Upper lobe of left lung (tissue), 6 donors: ENCODE data around the gene GGTA1. TPM values are rescaled to one million over a fixed set of nuclear protein-coding genes. Genes with fewer than 3 reads are reported as not detected.
"Not testable (repeated sequence)": the region's sequence is repeated elsewhere in the genome, so short reads cannot be mapped to it uniquely, and the experiment has no call there.

Source experiments
- ATAC-seq, 2 donors: fragments of 200-7000 bp; cut with Tn5 transposase; one replicate each; pipeline ENCODE4 v1.9.1; 2022; ENCODE audit warnings: mild to moderate bottlenecking in 2 of 2, moderate library complexity in 2 of 2; ENCODE audit not compliant: low FRiP score in 2 of 2
- DNase-seq, 2 donors: peaks; one replicate each; pipeline ENCODE4 v3.0.0-alpha.2; 2019 to 2020
- H3K27ac ChIP-seq, 4 donors: fragments of 200-600 bp; sonication (generic); one replicate each; pipeline ENCODE4 v1.5.1; 2016 to 2019
- H3K27me3 ChIP-seq, 4 donors: fragments of 200-600 bp; sonication (generic); one replicate each; pipeline ENCODE4 v1.5.1; 2017 to 2019
- H3K36me3 ChIP-seq, 4 donors: fragments of 200-600 bp; sonication (generic); one replicate each; pipeline ENCODE4 v1.5.1; 2016 to 2019
- H3K4me1 ChIP-seq, 4 donors: fragments of 200-600 bp; sonication (generic); one replicate each; pipeline ENCODE4 v1.5.1; 2018 to 2019
- H3K4me3 ChIP-seq, 4 donors: fragments of 200-600 bp; sonication (generic); one replicate each; pipeline ENCODE4 v1.5.1; 2017 to 2019; ENCODE audit warnings: mild to moderate bottlenecking in 2 of 4, moderate library complexity in 1 of 4
- H3K9me3 ChIP-seq, 4 donors: fragments of 200-600 bp; sonication (generic); one replicate each; pipeline ENCODE4 v1.5.1; 2018 to 2019
- EP300 ChIP-seq, 4 donors: sonication (generic); formaldehyde crosslinking; IDR thresholded peaks; one replicate each; pipeline ENCODE4 v1.5.1; 2017; ENCODE audit warnings: antibody characterized with exemption in 4 of 4, control low read depth in 2 of 4
- POLR2A ChIP-seq, 4 donors: fragments of 450-650 bp; IDR thresholded peaks; one replicate each; pipeline ENCODE4 v1.5.1; 2016 to 2017; ENCODE audit warnings: antibody characterized with exemption in 4 of 4, mild to moderate bottlenecking in 2 of 4
- POLR2AphosphoS5 ChIP-seq, 2 donors: sonication (generic); formaldehyde crosslinking; IDR thresholded peaks; one replicate each; pipeline ENCODE4 v1.5.1; 2017; ENCODE audit warnings: antibody characterized with exemption in 2 of 2
- WGBS, 2 donors: methylation state at CpG; one replicate each; pipeline ENCODE4 v1.1.5; 2017 to 2018; 5-methylcytosine and 5-hydroxymethylcytosine counted together
- total RNA-seq, 6 donors: library from RNA; depleted of rRNA in 4 of 6; stranded (reverse); fragments of >200 nt in 4 of 6; gene quantifications; one replicate each; pipeline versions ENCODE4 v1.1.0 to v1.2.1, GENCODE V29; 2016 to 2021
- TF ChIP-seq, protein P1 (sequence below), 6 experiments: fragments of 450-650 bp in 4 of 6; fragments of 200-600 bp in 2 of 6; sonication (generic) in 2 of 6; IDR thresholded peaks; one replicate each; pipeline ENCODE4 v1.5.1; 2016 to 2019; ENCODE audit warnings: antibody characterized with exemption in 6 of 6
- donor health status: DM: no; HTN: no; CAD: no; lungs with moderate emphysema.
- donor health status: DM: no; HTN: yes; CAD: no; lungs with severe emphysema.

GGTA1 gene
- total RNA-seq, 6 donors from 2014 or later: 6.3 to 12.3 (median 8.1) TPM

DNA sequence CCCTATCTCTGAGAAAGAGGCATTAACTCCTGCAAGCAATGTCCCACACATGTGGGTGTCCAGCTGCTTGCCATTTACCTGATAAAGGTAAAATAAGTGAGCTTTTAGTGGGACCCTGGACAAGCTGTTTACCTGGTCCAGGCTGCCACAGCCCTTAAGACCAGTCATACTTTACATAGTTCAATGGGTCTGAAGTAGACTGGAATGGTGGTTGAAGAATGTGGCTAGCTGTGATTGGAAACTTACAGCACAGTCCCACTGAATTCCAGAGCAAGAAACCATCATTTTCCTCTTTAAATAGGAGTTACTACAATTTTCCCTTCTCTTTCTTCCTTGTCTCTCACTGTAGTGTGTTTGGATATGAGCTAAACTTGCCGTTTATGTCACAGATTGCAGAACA is 60.6 kb downstream of the GGTA1 start:
- H3K36me3 ChIP-seq: no peaks in the 10 kb centered on the region
- ATAC-seq: peak in 1 of 2 donors; percentile 57
- TF ChIP-seq POLR2A (IDR thresholded peaks at IDR 0.05) (no peak), POLR2AphosphoS5 (IDR thresholded peaks at IDR 0.05) (no peak), EP300 (IDR thresholded peaks at IDR 0.05) (no peak)
- TF ChIP-seq, protein P1, sequence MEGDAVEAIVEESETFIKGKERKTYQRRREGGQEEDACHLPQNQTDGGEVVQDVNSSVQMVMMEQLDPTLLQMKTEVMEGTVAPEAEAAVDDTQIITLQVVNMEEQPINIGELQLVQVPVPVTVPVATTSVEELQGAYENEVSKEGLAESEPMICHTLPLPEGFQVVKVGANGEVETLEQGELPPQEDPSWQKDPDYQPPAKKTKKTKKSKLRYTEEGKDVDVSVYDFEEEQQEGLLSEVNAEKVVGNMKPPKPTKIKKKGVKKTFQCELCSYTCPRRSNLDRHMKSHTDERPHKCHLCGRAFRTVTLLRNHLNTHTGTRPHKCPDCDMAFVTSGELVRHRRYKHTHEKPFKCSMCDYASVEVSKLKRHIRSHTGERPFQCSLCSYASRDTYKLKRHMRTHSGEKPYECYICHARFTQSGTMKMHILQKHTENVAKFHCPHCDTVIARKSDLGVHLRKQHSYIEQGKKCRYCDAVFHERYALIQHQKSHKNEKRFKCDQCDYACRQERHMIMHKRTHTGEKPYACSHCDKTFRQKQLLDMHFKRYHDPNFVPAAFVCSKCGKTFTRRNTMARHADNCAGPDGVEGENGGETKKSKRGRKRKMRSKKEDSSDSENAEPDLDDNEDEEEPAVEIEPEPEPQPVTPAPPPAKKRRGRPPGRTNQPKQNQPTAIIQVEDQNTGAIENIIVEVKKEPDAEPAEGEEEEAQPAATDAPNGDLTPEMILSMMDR (IDR thresholded peaks at IDR 0.05): no peak

DNA sequence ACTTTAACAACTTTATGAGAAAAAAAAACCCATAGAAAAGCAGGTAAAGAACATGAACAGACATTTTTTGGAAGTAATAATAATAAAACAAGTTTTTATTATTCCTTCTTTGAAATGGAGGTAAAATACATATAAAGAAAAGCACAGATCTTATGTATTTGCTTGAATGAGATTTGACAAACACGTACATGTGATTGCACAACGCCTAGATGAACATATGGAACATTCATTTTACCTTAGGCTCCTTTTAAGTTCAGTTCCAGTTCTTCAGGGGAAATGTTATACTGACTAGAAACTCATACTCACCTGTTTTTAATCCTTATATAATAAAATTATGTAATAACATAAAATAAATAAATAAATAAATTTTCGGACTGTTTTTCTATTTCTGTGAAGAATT is 61.8 kb downstream of the GGTA1 start:
- 60 to 91% methylated on average over 3 of the region's 3 CpGs for WGBS, 2 donors
- ATAC-seq: no peak

More for the DNA sequence above, 60.6 kb downstream of the GGTA1 start:
- Histone ChIP-seq H3K4me3 (no peak overlapping the region), H3K27ac (peak overlapping the region in 1 of 4 donors; percentile 28), H3K4me1 (no peaks in the 10 kb centered on the region), H3K27me3 (no peaks in the 10 kb centered on the region), H3K9me3 (no peaks in the 10 kb centered on the region)
- 33 to 52% methylated on average over 1 of the region's 1 CpG for WGBS, 2 donors
- no peak for DNase-seq

DNA sequence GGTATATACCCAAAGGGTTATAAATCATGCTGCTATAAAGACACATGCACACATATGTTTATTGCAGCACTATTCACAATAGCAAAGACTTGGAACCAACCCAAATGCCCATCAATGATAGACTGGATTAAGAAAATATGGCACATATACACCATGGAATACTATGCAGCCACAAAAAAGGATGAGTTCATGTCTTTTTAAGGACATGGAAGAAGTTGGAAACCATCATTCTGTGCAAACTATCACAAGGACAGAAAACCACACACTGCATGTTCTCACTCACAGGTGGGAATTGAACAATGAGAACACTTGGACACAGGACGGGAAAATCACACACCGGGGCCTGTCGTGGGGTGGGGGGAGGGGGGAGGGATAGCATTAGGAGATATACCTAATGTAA is 62.6 kb downstream of the GGTA1 start:
- not testable (repeated sequence) for H3K9me3 ChIP-seq, H3K4me3 ChIP-seq, DNase-seq, H3K36me3 ChIP-seq, H3K27ac ChIP-seq, H3K27me3 ChIP-seq, ATAC-seq, H3K4me1 ChIP-seq
- 91 to 92% methylated on average over 3 of the region's 3 CpGs for WGBS, 2 donors

More for the DNA sequence above, 61.8 kb downstream of the GGTA1 start:
- Histone ChIP-seq H3K4me3 (no peak overlapping the region), H3K27ac (no peak overlapping the region), H3K36me3 (no peaks in the 10 kb centered on the region), H3K27me3 (no peaks in the 10 kb centered on the region), H3K9me3 (no peaks in the 10 kb centered on the region), H3K4me1 (no peaks in the 10 kb centered on the region)
- DNase-seq: no peak
- TF ChIP-seq POLR2AphosphoS5 (IDR thresholded peaks at IDR 0.05): no peak
- TF ChIP-seq EP300 (IDR thresholded peaks at IDR 0.05): no peak
- TF ChIP-seq POLR2A (IDR thresholded peaks at IDR 0.05): no peak

DNA sequence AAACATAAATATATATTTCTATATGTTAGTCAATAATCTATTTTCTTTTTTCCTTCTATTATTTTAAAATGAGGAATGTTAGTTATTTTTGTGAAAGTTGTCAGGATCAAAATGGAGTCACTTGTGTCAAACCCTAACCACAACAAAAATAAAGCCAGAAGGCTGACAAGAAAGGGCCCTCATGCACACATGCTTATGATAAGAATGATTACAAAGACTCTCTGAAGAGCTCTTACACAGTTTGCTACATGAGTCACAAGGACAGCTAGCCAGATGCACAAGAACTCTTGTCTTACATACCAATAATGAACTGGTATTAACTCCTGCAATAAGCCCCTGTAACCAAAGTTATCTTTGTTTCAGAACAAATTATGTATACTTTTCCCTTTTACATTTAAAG is 64.7 kb downstream of the GGTA1 start:
- Histone ChIP-seq H3K36me3 (no peaks in the 10 kb centered on the region), H3K4me3 (no peak overlapping the region), H3K27ac (no peak overlapping the region), H3K27me3 (no peaks in the 10 kb centered on the region), H3K4me1 (no peaks in the 10 kb centered on the region), H3K9me3 (no peaks in the 10 kb centered on the region)
- TF ChIP-seq POLR2A (IDR thresholded peaks at IDR 0.05) (no peak), POLR2AphosphoS5 (IDR thresholded peaks at IDR 0.05) (no peak), EP300 (IDR thresholded peaks at IDR 0.05) (no peak)
- TF ChIP-seq, protein P1 (IDR thresholded peaks at IDR 0.05): no peak
- ATAC-seq (no peak), DNase-seq (no peak)

DNA sequence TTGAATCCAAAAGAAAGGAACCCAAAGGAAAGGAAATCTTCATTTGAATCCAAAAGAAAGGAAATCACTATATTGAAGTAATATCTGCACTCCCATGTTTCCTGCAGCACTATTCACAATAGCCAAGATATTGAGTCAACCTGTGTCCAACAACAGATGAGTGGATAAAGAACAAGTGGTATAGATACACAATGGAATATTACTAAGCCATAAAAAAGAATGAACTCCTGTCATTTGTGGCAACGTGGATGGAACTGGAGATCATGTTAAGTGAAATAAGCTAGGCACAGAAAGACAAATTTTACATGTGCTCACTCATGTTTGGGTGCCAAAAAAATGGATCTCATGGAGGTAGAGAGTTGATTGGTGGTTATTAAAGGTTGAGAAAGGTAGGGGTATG is 71.7 kb downstream of the GGTA1 start:
- H3K27ac ChIP-seq: no peak overlapping the region
- no peak for TF ChIP-seq POLR2AphosphoS5 (IDR thresholded peaks at IDR 0.05)
- no peak for TF ChIP-seq POLR2A (IDR thresholded peaks at IDR 0.05)
- TF ChIP-seq EP300 (IDR thresholded peaks at IDR 0.05): no peak
- TF ChIP-seq, protein P1 (IDR thresholded peaks at IDR 0.05): no peak
- WGBS, 2 donors: 87 to 91% methylated on average over 1 of the region's 1 CpG
- no peak overlapping the region for H3K4me3 ChIP-seq
- DNase-seq: no peak
- no peaks in the 10 kb centered on the region for H3K27me3 ChIP-seq
- no peaks in the 10 kb centered on the region for H3K36me3 ChIP-seq
- no peak for ATAC-seq
- H3K9me3 ChIP-seq: no peaks in the 10 kb centered on the region
- no peaks in the 10 kb centered on the region for H3K4me1 ChIP-seq

DNA sequence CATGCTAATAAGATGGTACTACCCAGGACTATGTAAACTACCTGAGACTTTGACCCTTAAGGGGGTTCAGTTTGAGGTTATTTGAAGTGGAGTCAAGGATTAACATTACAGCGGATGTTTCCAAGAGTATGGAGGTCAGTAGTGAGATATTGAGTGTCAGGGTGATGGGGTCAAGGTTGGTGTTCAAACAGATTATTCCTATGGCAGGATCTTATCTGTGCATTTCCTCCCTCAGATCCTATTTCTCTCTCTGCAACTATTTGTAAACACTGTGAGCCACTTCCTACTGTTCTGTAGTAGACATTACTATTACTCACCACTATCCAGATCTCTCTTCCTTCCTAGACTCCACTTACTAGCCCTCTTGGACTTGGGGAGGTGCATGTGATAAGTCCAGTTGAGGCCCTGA is 75.6 kb downstream of the GGTA1 start:
- no peaks in the 10 kb centered on the region for H3K36me3 ChIP-seq
- ATAC-seq (no peak), DNase-seq (no peak)
- no peaks in the 10 kb centered on the region for H3K9me3 ChIP-seq
- 88 to 89% methylated on average over 1 of the region's 1 CpG for WGBS, 2 donors
- H3K27ac ChIP-seq: no peak overlapping the region
- no peaks in the 10 kb centered on the region for H3K27me3 ChIP-seq
- H3K4me1 ChIP-seq: no peaks in the 10 kb centered on the region
- TF ChIP-seq, protein P1 (IDR thresholded peaks at IDR 0.05): no peak
- TF ChIP-seq EP300 (IDR thresholded peaks at IDR 0.05): no peak
- no peak overlapping the region for H3K4me3 ChIP-seq
